Fibroblast of skin of back (primary cell): ENCODE measurements around the gene CFLAR.
"Not testable (repeated sequence)": the region's sequence is repeated elsewhere in the genome, so short reads cannot be mapped to it uniquely, and the experiment has no call there.

ENCODE experiments used
- DNase-seq: peaks from one replicate; pipeline ENCODE4 v3.0.0-alpha.2; 2013

The CFLAR gene

GRCh38 chr2:201149064-201149820 is 33.3 kb downstream of the CFLAR start:
- DNase-seq = peak; percentile 93

- DNase-seq = peak; percentile 84
These were observed 33.8 kb downstream of the CFLAR start for GRCh38 chr2:201149821-201150165.

- DNase-seq = no peak
These were observed 34.6 kb downstream of the CFLAR start for GRCh38 chr2:201150454-201151020.

GRCh38 chr2:201151127-201151981 is 35.4 kb downstream of the CFLAR start:
- DNase-seq = peak; percentile 95

GRCh38 chr2:201152517-201152916 is 36.6 kb downstream of the CFLAR start:
- DNase-seq = no peak

- DNase-seq = no peak
These were observed 37.2 kb downstream of the CFLAR start for GRCh38 chr2:201152999-201153815.

GRCh38 chr2:201154615-201155399 is 38.8 kb downstream of the CFLAR start:
- DNase-seq = no peak

- no peak for DNase-seq
These were observed 40.1 kb downstream of the CFLAR start for GRCh38 chr2:201156036-201156435.

GRCh38 chr2:201156640-201157039 is 40.7 kb downstream of the CFLAR start:
- DNase-seq = no peak

GRCh38 chr2:201157694-201158093 is 41.7 kb downstream of the CFLAR start:
- DNase-seq = no peak

- DNase-seq = peak; percentile 80
These were observed 42.4 kb downstream of the CFLAR start for GRCh38 chr2:201158111-201158929.

GRCh38 chr2:201164166-201164565 is 48.2 kb downstream of the CFLAR start:
- no peak for DNase-seq

GRCh38 chr2:201167546-201167945 is 51.6 kb downstream of the CFLAR start:
- no peak for DNase-seq

GRCh38 chr2:201168496-201168895 is 52.5 kb downstream of the CFLAR start:
- not testable (repeated sequence) for DNase-seq

GRCh38 chr2:201171259-201171814 is 55.4 kb downstream of the CFLAR start:
- no peak for DNase-seq

- DNase-seq = no peak
These were observed 56.3 kb downstream of the CFLAR start for GRCh38 chr2:201172279-201172678.

GRCh38 chr2:201174687-201175086 is 58.7 kb downstream of the CFLAR start:
- no peak for DNase-seq

- DNase-seq = no peak
These were observed 60.1 kb downstream of the CFLAR start for GRCh38 chr2:201176081-201176481.

GRCh38 chr2:201180010-201180409 is 64.0 kb downstream of the CFLAR start:
- no peak for DNase-seq

GRCh38 chr2:201182650-201183364 is 66.8 kb downstream of the CFLAR start, which contains the start of gene CASP10:
Gene CASP10, plus strand, starts transcription at chr2:201183141. Its CDS starts 2,637 bp downstream, at chr2:201185778.
- DNase-seq = peak; percentile 13
